GM12878 (cell line): ENCODE measurements around the gene ILKAP. TPM values are rescaled to one million over a fixed set of nuclear protein-coding genes. Genes with fewer than 3 reads are reported as not detected.
A peak's percentile ranks its signal among the peaks of the same experiment; 100 is the strongest.

ENCODE experiments used
- ATAC-seq: fragments of 200-7000 bp; cut with Tn5 transposase; 3 replicates; pipeline ENCODE4 v1.9.1; 2020; ENCODE audit warnings: mild to moderate bottlenecking, moderate library complexity
- BruUV-seq: library from RNA; stranded (reverse); fragments of 400-500 nt; replicated peaks from 2 replicates; lab custom pipeline; 2021; lab: Mats Ljungman, UMichigan
- CTCF ChIA-PET: fragments of 300-600 bp; sonication (Branson Sonifier 250); formaldehyde crosslinking; extraction: SDS; loops from one replicate; lab custom pipeline; 2021; ENCODE audit warnings: inconsistent platforms; lab: Yijun Ruan, JAX
- POLR2A ChIA-PET: fragments of 350-600 bp; formaldehyde crosslinking; extraction: SDS; loops from one replicate; lab custom pipeline; 2021; ENCODE audit warnings: inconsistent platforms; lab: Charles Lee
- RAD21 ChIA-PET: fragments of 300-600 bp; sonication (Branson Sonifier 250); formaldehyde crosslinking; loops from one replicate; lab custom pipeline; 2023; ENCODE audit warnings: antibody characterized with exemption; ENCODE audit not compliant: unreplicated experiment; lab: Charles Lee
- SMC1A ChIA-PET: fragments of 300-600 bp; sonication (Branson Sonifier 250); formaldehyde crosslinking; loops from one replicate; lab custom pipeline; 2023; ENCODE audit not compliant: unreplicated experiment, uncharacterized antibody; lab: Charles Lee
- DNase-seq: peaks from one replicate; pipeline ENCODE4 v3.0.0-alpha.2; 2011; ENCODE audit warnings: low read depth, low spot score
- FAIRE-seq: peaks from 3 replicates; lab custom pipeline; 2011; peaks lifted over from hg19 to GRCh38; lab: Jason Lieb, UNC
- H2AFZ ChIP-seq: 2 replicates; pipeline ENCODE4 v1.6.0; 2011; ENCODE audit warnings: low read depth, low read length, control low read depth; ENCODE audit not compliant: control insufficient read depth
- H3K27ac ChIP-seq: 2 replicates; pipeline ENCODE4 v1.5.1; 2011; ENCODE audit warnings: control low read depth; ENCODE audit not compliant: control insufficient read depth, insufficient read depth
- H3K27me3 ChIP-seq, 2 experiments: replicated peaks in 1 of 2; 2 replicates each; pipeline versions ENCODE4 v1.6.0 to v1.6.1; 2011; ENCODE audit warnings: low read length in 1 of 2; ENCODE audit not compliant: control insufficient read depth in 2 of 2, insufficient read depth in 2 of 2
- H3K36me3 ChIP-seq, 2 experiments: 2 replicates each; pipeline ENCODE4 v1.5.1; 2011; ENCODE audit warnings: low read length in 1 of 2; ENCODE audit not compliant: control insufficient read depth in 2 of 2, insufficient read depth in 2 of 2
- H3K4me1 ChIP-seq: 2 replicates; pipeline ENCODE4 v1.6.1; 2011; ENCODE audit warnings: mild to moderate bottlenecking, low read length, moderate library complexity, mixed read lengths; ENCODE audit not compliant: control insufficient read depth, insufficient read depth
- H3K4me2 ChIP-seq: 2 replicates; pipeline ENCODE4 v1.6.0; 2011; ENCODE audit warnings: control low read depth; ENCODE audit not compliant: control insufficient read depth, insufficient read depth
- H3K4me3 ChIP-seq: fragments of 200-600 bp; sonication (generic); 2 replicates; pipeline ENCODE4 v1.5.1; 2016
- H3K79me2 ChIP-seq: 2 replicates; pipeline ENCODE4 v1.6.0; 2011; ENCODE audit warnings: low read length; ENCODE audit not compliant: control insufficient read depth, insufficient read depth
- H3K9ac ChIP-seq: 2 replicates; pipeline ENCODE4 v1.8.0; 2011; ENCODE audit warnings: low read length, control low read depth, mixed read lengths; ENCODE audit not compliant: control insufficient read depth, insufficient read depth
- H3K9me3 ChIP-seq: replicated peaks from 3 replicates; pipeline ENCODE4 v1.5.1; 2011; ENCODE audit warnings: mild to moderate bottlenecking, low read length; ENCODE audit not compliant: control insufficient read depth, insufficient read depth
- H4K20me1 ChIP-seq: 2 replicates; pipeline ENCODE4 v1.6.0; 2011; ENCODE audit not compliant: control insufficient read depth, insufficient read depth
- CHD4 ChIP-seq: fragments of 200-600 bp; sonication (generic); IDR thresholded peaks from 2 replicates; pipeline ENCODE4 v1.6.1; 2016; ENCODE audit warnings: mild to moderate bottlenecking
- MXI1 ChIP-seq: fragments of 150-350 bp; IDR thresholded peaks from 2 replicates; pipeline ENCODE4 v1.6.1; 2011; ENCODE audit warnings: low read depth, mild to moderate bottlenecking, inconsistent platforms, low read length, improper control_type of control experiment
- NFYB ChIP-seq: IDR thresholded peaks from 2 replicates; pipeline ENCODE4 v1.6.1; 2011; ENCODE audit warnings: low read depth, mild to moderate bottlenecking, low read length, improper control_type of control experiment, moderate library complexity; ENCODE audit not compliant: insufficient read depth
- POLR2AphosphoS5 ChIP-seq: IDR thresholded peaks from 2 replicates; pipeline ENCODE4 v1.6.1; 2011; ENCODE audit warnings: mild to moderate bottlenecking, low read length, inconsistent platforms
- POU2F2 ChIP-seq: IDR thresholded peaks from 3 replicates; pipeline ENCODE4 v1.6.1; 2011; ENCODE audit warnings: low read depth, mild to moderate bottlenecking, low read length, borderline replicate concordance
- RUNX3 ChIP-seq: IDR thresholded peaks from 2 replicates; pipeline ENCODE4 v1.6.1; 2012; ENCODE audit warnings: low read length, inconsistent platforms
- SMARCA5 ChIP-seq: fragments of 450-650 bp; IDR thresholded peaks from 2 replicates; pipeline ENCODE4 v1.6.1; 2017; ENCODE audit warnings: mild to moderate bottlenecking
- ZNF384 ChIP-seq: IDR thresholded peaks from 2 replicates; pipeline ENCODE4 v1.6.1; 2012; ENCODE audit warnings: low read depth, mild to moderate bottlenecking, low read length, improper control_type of control experiment, borderline replicate concordance
- WGBS: methylation state at CpG from one replicate; pipeline ENCODE4 v1.1.6; 2016; ENCODE audit warnings: low lambda C conversion rate; ENCODE audit not compliant: insufficient replicate concordance, insufficient coverage; ENCODE audit errors: missing lambda C conversion rate; 5-methylcytosine and 5-hydroxymethylcytosine counted together
- in situ Hi-C: fragments of 300-500 bp; cut with MboI; formaldehyde crosslinking; loops from 9 replicates; pipeline ENCODE4 v1.14.3; 2018; ENCODE audit warnings: mixed read lengths
- intact Hi-C: fragments of 100-400 bp; cut with micrococcal nuclease; formaldehyde crosslinking; loops from one replicate; pipeline ENCODE4 v1.14.2; 2022; ENCODE audit not compliant: unreplicated experiment
- polyA plus RNA-seq, 11 experiments: library from polyadenylated mRNA; depleted of rRNA in 4 of 11; unstranded in 6 of 11; stranded (reverse) in 5 of 11; fragments of >200 nt; fragmentation: Nextera tagmentation in 4 of 11; fragmentation: Illumina TruSeq in 1 of 11; extraction: Ambion mirVana in 4 of 11; extraction: Trizol in 1 of 11; gene quantifications; 1 replicate in 1 of 11; 2 replicates in 10 of 11; pipeline versions ENCODE4 v1.2.1 to v1.2.3, GENCODE V29; 2011 to 2016; ENCODE audit warnings: inconsistent platforms in 2 of 11, missing spikeins in 2 of 11, low read depth in 1 of 11
- total RNA-seq, 4 experiments: library from RNA; depleted of rRNA in 3 of 4; stranded (reverse); fragments of >200 nt in 3 of 4; fragmentation: Illumina TruSeq in 1 of 4; extraction: Trizol in 1 of 4; gene quantifications; 2 replicates each; pipeline versions ENCODE4 v1.2.1 to v1.2.3, GENCODE V29; 2013 to 2021

ILKAP gene
- total and polyA plus RNA-seq, 10 of the 15 experiments (the other 5 are each of a cell fraction or from before 2014, with no cell fraction given), result 4.2 to 65.3 (median 37.3) TPM

- SMC1A ChIA-PET, result interaction anchor here (0.9 to 1.4 kb wide), 3 partner anchors 10 to 94 kb away, joined by 3 to 4 read pairs (median 3); no protein-coding TSS in a partner anchor
- POLR2A ChIA-PET, result interaction anchor here (0.7 to 1.7 kb wide), 5 partner anchors 31 to 1050 kb away, joined by 3 to 6 read pairs (median 5); partner anchors contain the start of gene HES6
- H3K79me2 ChIP-seq, result peaks cover 61% of the 10 kb centered on the region
- in situ Hi-C loops, result no loop called here
- TF ChIP-seq ZNF384, result 0 out of 2 replicates have a peak, but pooled peaks have one; percentile 6
- TF ChIP-seq POLR2AphosphoS5, result no peak; the same call in 1 of the 2 replicates
- TF ChIP-seq MXI1, result peak; percentile 10; the same call in 1 of the 2 replicates
- TF ChIP-seq NFYB, result no peak
- 0 out of 2 replicates have a peak, but pooled peaks have one; percentile 10 for TF ChIP-seq SMARCA5
- TF ChIP-seq POU2F2, result 0 out of 3 replicates have a peak, but pooled peaks have one; percentile 3
- TF ChIP-seq CHD4, result no peak
- peak; percentile 42 for TF ChIP-seq RUNX3
- CTCF ChIA-PET, result interaction anchor here (0.6 to 1.4 kb wide), 6 partner anchors 9 to 272 kb away, joined by 3 to 4 read pairs (median 3); no protein-coding TSS in a partner anchor
- DNase-seq (no peak), ATAC-seq (no peak), FAIRE-seq (peak; percentile 13)
- 4% methylated on average over 27 of the region's 27 CpGs for WGBS
- peak overlapping the region; percentile 88 for H3K9ac ChIP-seq
- intact Hi-C loops, result loop anchor here (5.0 kb wide), 1 partner anchor 40 kb away; the partner anchor contains the start of gene HES6
- TSS peak; percentile 56 for BruUV-seq
- H3K36me3 ChIP-seq, result no peaks in the 10 kb centered on the region
- H3K4me2 ChIP-seq, result peak overlapping the region; percentile 93
- H3K4me3 ChIP-seq, result peak overlapping the region; percentile 79
- H3K27ac ChIP-seq, result peak overlapping the region; percentile 76
- no peaks in the 10 kb centered on the region for H3K27me3 ChIP-seq
- peak overlapping the region; percentile 52; the same call in 1 of the 2 replicates for H2AFZ ChIP-seq
- peaks cover 6% of the 10 kb centered on the region for H4K20me1 ChIP-seq
- RAD21 ChIA-PET, result interaction anchor here (0.9 to 1.5 kb wide), 2 partner anchors 141 to 234 kb away, joined by 3 to 5 read pairs; no protein-coding TSS in a partner anchor
- no peaks in the 10 kb centered on the region for H3K9me3 ChIP-seq
- peaks cover 12% of the 10 kb centered on the region for H3K4me1 ChIP-seq
Observed at GRCh38 chr2:238202326-238203093, 985 bp downstream of the ILKAP start.
